Activated naive CD4-positive, alpha-beta T cell treated with Interleukin-2 at 50 U/mL for 16 hours (primary cell): Measurements from ENCODE around the gene DHPS.
"Not testable (repeated sequence)": the region's sequence is repeated elsewhere in the genome, so short reads cannot be mapped to it uniquely, and the experiment has no call there.

Experiments
- DNase-seq: peaks from one replicate; pipeline ENCODE4 v3.0.0-alpha.2; 2020

Gene DHPS

GRCh38 chr19:12705169-12705568 is 23.5 kb upstream of the DHPS start:
- no peak for DNase-seq

- DNase-seq, result no peak
These were observed 21.4 kb upstream of the DHPS start for GRCh38 chr19:12703046-12703445.

DNA sequence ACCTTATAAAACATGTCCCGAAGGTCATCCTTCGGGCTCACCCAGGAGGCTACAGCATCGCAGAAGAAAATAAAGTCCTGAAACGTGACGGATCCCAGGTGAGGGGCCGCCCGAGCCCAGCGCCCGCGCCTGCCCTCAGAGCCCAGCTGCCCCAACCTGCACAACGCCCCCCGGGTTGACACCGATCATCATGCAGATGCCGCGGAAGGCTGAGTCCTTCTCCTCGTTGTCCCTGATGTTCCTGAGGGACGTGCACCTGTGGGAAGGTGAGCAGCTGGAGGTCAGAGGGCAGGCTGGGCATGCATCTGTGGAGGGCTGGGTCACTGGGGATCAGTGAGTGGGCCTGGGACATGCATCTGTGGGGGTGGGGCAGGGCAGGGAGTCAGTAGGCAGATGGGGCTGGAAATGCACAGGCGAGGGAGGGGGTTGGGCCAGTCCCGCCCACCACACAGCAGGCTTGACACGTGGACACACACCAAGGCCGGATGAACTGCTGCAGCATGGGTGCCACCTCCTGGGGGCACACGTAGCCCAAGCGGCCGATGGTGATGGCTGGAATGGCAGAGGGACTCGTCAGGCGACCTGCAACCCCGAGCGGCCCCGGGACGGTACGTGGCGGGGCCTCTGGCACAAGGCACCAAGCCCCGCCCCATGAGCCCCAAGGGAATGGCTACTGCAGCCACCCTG is 20.1 kb upstream of the DHPS start:
- no peak for DNase-seq

- DNase-seq, result no peak
These were observed 16.5 kb upstream of the DHPS start for GRCh38 chr19:12698138-12698537.

DNA sequence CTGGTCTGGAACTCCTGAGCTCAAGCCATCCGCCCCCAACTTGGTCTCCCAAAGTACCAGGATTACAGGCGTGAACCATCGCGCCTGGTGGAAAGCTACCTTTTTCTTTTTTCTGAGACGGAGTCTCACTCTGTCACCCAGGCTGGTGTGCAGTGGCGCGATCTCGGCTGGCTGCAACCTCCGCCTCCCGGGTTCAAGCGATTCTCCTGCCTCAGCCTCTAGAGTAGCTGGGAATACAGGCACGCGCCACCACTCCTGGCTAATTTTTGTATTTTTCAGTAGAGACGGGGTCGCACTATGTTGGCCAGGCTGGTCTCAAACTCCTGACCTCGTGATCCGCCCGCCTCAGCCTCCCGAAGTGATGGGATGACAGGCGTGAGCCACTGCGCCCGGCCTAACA is 15.7 kb upstream of the DHPS start:
- DNase-seq, result not testable (repeated sequence)

- peak; percentile 99 for DNase-seq
These were observed 15.0 kb upstream of the DHPS start, which contains the start of gene FBXW9 for GRCh38 chr19:12696366-12697335. TSS of gene FBXW9 (minus strand) at chr19:12696631. CDS start at chr19:12696581, 50 bp downstream.

GRCh38 chr19:12695997-12696365 is 14.3 kb upstream of the DHPS start:
- DNase-seq, result no peak

GRCh38 chr19:12695514-12695913 is 13.8 kb upstream of the DHPS start:
- no peak for DNase-seq

DNA sequence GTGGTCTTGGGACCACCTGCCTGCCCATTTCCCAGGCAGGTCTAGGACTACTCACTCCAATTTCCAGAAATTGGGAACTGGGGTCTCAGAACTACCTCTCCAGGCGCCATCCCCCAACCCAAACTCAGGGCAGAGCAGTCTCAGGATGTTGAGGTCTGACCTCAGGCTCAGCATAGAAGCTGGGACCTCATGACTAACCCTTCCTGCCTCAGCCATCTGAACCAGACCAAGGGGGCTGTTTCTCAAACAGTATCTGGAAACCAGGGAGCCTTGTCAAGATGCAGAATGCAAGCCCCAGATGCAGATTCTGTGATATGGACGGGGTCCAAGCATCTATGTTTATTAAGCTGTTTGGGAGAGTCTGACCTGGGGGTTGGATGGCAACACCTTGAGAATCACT is 13.4 kb upstream of the DHPS start:
- no peak for DNase-seq

- no peak for DNase-seq
These were observed 13.0 kb upstream of the DHPS start for GRCh38 chr19:12694641-12695040.

DNA sequence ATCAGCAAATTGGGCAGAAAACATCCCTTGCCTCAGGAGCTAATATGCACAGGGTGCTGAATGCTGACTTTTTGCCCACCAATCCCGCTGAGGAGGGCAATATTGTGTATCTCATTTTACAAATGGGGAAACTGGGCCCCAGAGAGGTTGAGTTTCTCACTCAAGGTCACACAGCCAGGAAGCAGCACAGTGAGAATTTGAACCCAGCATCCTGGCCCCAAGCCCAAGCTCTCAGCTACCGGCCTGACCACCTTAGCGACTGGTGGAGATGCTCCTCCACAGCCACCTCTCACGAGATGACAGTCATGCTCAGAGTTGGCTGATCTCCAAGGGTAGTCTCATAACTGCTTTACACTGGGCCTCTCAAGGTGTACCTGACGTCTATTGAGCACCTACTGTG is 11.3 kb upstream of the DHPS start:
- no peak for DNase-seq

- DNase-seq, result no peak
These were observed 8.0 kb upstream of the DHPS start for GRCh38 chr19:12689581-12690216.

- DNase-seq, result no peak
These were observed 7.3 kb upstream of the DHPS start for GRCh38 chr19:12689012-12689411.

- DNase-seq, result no peak
These were observed 6.0 kb upstream of the DHPS start, which contains the start of gene GNG14 for GRCh38 chr19:12687496-12688196. TSS of gene GNG14 (plus strand) at chr19:12687998. CDS start at chr19:12688049, 51 bp downstream.

DNA sequence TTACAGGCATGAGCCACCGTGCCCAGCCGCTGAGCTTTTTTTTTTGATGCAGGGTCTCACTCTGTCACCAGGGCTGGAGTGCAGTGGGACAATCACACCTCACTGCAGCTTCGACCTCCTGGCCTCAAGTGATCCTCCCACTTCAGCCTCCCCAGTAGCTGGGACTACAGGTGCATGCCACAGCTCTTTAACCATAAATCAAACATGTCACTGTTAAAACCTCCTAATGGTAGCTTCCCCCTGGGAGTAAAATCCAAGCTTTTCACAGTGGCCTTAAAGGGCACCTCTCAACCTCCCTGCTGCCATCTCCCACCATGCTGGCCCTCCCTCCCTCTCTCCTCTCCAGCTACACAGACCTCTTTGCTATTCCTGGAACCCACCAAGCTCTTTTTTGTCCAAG is 4.2 kb upstream of the DHPS start:
- no peak for DNase-seq

DNA sequence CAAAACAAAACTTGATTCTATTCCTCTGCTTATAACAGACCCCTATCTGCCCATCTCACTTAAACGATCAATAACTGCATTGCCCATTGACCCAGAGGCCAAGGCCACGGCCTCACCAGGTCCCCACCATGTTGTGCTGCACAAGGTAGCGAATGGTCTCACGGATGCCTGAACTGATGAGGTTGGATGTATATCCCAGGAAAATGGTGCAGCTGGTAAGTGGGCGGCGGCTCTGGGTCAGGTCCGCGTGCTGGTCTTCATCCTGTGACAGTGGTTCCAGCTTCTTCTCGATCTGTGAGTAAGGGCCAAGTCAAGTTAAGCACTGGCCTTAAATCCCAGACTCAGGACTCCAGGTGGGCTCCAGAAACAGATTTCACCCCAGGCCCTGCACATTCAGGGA is 1.6 kb downstream of the DHPS start:
- DNase-seq, result no peak

GRCh38 chr19:12678039-12678438 is 3.6 kb downstream of the DHPS start:
- DNase-seq, result not testable (repeated sequence)

GRCh38 chr19:12676928-12677327 is 4.8 kb downstream of the DHPS start:
- DNase-seq, result no peak

GRCh38 chr19:12676384-12676792 is 5.3 kb downstream of the DHPS start:
- DNase-seq, result peak; percentile 87

DNA sequence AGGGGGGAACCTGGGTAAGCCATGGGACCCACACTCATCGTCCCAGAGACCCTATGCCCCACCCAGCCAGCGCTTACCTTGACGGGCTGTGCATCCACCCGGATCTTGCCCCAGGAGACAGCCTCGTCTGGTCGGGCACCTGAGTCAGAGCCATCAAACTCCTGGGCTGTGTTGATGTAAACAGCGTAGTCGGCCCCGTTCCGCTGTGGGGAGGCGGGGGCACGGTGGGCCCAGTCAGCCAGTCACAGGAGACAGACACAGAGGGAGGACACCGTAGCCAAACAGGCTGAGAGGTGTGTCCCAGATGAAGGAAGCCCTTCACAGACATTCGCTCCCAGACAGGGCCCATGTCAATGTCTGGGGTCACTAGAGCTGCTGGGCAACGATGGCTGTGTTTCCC is 5.7 kb downstream of the DHPS start:
- no peak for DNase-seq

DNA sequence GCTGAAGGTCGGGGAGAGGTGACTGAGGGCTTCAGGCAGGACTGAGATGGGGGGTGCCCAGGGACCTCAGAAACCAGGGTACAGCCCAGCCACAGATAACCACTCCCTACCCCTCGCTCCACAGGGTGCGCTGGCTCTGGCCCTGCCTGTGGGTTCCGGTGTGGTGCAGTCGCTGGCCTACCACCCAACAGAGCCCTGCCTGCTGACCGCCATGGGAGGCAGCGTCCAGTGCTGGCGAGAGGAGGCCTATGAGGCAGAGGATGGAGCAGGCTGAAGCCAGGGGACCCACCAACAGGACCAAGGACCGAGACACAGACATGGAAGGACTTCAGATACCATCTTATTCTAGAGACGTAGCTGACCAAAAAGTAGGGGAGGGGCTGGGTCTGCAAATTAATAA is 6.3 kb downstream of the DHPS start:
- no peak for DNase-seq

- DNase-seq, result no peak
These were observed 8.9 kb downstream of the DHPS start for GRCh38 chr19:12672744-12673143.
